HG03439 (cell line): Measurements from ENCODE around the gene BRICD5.

ENCODE experiments used
- ATAC-seq: cut with Tn5 transposase; IDR thresholded peaks from one replicate; pipeline ENCODE4 v1.9.1; 2021; ENCODE audit warnings: mild to moderate bottlenecking, moderate library complexity; ENCODE audit not compliant: unreplicated experiment

BRICD5 gene

DNA sequence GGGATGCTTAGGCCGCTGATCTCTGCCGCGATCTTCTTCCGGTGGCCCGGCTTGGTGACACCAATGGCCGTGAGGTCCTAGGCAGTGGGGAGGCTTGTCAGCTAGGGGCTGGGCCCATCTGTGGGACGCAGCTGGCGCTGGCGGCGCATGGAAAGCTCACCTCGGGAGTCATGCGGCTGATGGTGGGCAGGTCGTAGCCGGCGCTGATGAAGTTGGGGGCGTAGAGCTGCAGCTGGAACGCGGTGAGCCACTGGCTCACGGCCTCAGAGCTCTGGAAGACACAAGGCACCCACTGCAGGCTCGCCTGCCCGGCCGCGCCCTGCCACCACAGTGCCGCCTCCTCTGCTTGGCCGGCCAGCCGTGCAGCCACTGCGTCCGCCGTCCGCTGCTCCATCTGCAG lies 27.0 kb downstream of the BRICD5 start:
- no peak for ATAC-seq

- ATAC-seq: no peak
Observed at GRCh38 chr16:2181952-2182351, 28.7 kb downstream of the BRICD5 start.

- no peak for ATAC-seq
Observed at GRCh38 chr16:2180962-2181923, 29.4 kb downstream of the BRICD5 start.

DNA sequence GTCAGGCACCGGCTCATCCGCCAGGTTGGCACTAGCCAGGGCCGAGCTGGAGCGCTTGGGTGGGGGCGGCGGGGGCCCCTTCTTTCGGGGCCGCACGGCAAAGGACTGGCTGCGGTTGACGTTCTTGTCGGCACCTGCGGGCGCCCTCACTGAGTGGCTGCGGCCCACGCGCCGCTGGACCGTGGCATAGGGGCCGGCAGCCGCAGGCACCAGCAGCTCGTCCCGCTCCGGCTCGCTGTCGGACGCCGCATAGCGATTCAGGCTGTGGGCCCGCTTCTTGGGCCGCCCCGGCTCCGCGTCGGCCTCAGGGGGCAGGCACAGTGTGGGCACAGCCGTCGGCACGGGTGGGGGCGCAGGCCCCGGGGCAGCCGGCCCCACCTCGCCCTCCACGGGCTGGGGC lies 30.2 kb downstream of the BRICD5 start:
- no peak for ATAC-seq

GRCh38 chr16:2179576-2179975 lies 31.1 kb downstream of the BRICD5 start:
- ATAC-seq: no peak

DNA sequence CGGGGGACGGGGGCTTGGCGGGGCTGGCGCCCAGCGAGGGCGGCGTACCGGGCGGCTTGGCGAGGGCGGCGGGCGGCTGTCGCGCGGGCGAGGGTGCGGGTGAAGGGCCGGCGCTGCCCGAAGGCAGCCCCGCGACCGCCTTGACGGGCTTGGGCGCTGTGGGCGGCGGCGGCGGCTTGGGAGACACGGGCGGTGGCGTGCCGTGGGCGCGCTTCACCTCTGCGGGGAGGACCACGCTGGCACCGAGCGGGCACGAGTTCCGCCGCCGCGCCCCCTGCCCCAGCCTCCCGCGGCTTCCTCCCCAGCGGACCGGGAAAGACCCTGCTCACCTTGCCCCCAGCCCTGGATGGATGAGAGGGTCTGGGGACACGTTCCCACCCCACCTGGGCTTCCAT lies 31.6 kb downstream of the BRICD5 start:
- ATAC-seq: no peak

DNA sequence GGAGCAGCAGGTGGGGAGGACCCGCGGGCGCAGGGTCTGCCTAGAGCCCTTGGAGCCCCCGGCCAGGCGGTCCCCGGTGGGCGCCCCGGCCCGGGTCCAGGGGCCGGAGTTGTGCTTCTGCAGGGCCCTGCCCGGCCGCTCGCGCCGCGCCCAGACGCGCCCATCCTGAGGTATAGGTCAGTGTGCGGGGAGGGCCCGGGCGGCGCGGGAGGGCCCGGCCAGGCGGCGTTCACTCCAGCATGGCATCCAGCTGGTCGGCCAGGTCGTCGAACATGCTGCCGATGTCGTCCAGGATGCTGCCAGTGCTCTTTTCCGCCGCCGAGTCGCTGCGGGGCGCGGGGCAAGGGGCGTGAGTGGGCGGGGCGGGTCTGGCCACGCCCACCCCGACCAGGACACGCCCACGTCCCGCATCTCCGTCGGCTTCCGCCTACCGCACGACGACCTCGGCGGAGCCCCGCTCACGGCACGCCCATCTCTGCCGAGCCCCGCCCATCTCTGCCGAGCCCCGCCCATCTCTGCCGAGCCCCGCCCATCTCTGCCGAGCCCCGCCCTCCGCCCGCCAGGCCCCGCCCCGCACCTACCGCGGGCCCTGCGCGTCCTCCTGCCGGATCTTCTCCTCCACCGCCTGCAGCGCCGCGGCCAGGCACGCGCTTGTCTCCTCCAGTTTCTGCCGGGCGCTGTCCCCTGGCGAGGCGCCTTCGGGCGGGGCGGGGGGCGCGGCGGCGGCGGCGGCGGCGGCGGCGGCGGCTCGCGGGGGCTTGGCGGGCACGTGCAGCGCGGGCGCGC lies 32.1 kb downstream of the BRICD5 start:
- ATAC-seq: no peak

DNA sequence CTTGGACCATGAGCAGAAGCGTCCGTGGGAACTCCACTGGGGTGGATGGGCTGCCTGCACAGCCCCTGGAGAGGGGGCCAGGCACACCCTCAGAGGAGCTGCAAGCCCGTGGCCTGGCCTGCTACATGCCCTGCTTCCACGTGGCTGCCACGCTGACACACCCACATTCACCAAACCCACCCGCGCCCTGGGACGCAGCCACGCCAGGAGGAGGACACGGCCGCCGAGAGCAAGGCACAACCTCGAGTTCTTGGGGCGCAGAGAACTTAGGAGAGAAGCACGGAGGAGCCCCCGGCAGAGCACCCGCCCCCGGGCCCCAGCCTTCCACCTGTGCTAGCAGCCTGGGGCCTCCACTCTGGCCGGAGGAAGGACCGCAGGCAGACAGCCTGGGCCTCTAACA lies 33.1 kb downstream of the BRICD5 start:
- ATAC-seq: no peak

DNA sequence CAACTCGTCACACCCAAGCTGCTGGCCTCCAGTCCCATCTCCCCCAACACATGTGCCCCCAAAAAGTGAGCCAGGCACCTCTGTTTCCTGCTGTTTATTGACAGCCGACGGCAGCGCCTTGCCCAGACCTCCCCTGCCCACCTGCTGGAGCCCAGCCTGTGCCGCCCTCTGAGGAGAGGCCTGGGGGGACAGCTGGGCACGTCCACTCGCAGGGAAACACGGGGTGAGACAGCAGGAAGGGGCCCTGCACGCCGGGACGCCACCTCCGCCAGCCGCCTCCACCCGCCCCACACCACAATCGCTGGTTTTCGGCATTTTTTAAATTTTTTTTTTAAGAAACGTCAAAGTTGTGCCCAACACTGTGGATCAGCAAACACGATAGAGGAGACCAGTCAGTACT lies 33.6 kb downstream of the BRICD5 start:
- ATAC-seq: no peak

GRCh38 chr16:2176047-2176446 lies 34.6 kb downstream of the BRICD5 start:
- ATAC-seq: no peak

DNA sequence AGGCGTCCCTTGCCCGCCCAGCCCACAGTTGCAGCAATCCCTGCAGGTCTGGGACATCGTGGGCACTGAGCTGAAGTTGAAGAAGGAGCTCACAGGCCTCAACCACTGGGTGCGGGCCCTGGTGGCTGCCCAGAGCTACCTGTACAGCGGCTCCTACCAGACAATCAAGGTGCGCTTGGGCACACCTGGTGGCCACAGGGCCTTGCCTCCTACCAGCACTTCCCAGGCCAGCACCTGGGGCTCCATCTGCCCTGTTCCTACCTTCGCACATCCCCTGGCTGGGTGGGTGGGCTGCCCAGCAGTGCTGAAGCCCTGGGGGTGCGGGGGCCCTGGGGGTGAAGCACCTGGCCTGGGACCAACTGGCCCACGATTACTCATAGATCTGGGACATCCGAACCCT lies 35.2 kb downstream of the BRICD5 start:
- ATAC-seq: no peak

- no peak for ATAC-seq
Observed at GRCh38 chr16:2174396-2175131, 36.1 kb downstream of the BRICD5 start.

GRCh38 chr16:2173916-2174315 lies 36.7 kb downstream of the BRICD5 start:
- no peak for ATAC-seq

- ATAC-seq: no peak
Observed at GRCh38 chr16:2173366-2173765, 37.3 kb downstream of the BRICD5 start.

GRCh38 chr16:2172688-2173335 lies 37.9 kb downstream of the BRICD5 start:
- no peak for ATAC-seq

DNA sequence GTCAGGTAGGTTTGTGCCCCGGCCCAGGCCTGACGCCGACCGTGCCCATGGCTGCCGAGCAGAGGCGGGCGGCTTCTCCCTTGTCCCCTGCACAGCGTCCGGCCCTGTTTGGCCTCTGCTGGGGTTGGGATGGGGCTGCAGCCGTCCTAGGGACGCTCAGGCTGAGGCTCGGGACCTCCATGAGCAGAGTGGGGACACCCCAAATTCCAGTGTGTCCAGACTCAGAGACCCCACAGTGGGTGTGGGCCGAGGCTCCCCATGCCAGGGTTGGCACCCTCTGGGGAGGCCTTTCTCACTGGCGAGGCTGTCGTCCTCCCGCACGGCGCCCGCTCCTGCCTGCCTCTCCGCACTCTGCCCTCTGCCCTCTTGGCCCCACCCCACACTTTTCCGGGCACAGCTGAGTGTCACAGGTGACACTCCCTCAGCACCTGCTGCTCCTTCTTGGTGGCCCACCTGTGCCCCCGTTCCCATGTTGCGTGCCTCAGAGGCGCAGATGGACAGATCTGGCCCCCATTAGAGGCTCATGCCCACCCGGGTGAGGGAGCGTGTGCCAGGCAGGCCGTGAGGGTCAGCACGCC lies 39.0 kb downstream of the BRICD5 start:
- no peak for ATAC-seq

GRCh38 chr16:2170587-2171435 lies 39.9 kb downstream of the BRICD5 start:
- ATAC-seq: no peak

DNA sequence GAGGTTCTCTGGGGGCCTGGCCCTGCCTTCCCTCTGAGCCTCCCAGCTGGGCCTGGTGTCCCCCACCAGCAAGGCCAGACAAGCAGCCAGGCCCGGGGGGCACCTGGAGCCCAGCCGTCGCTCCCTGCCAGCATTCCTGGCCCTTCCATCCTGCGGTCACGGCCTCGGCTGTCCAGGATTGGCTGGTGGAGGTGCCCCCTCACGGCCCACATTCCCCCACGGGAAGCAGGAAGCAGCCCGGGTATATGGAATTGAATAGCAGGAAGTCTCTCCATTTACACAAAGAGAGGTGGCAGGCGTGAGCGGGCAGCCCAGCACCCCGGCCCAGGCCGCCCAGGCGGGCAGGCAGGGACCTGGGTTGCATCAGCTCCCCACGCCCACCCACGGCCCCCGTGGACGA lies 40.6 kb downstream of the BRICD5 start:
- ATAC-seq: no peak

DNA sequence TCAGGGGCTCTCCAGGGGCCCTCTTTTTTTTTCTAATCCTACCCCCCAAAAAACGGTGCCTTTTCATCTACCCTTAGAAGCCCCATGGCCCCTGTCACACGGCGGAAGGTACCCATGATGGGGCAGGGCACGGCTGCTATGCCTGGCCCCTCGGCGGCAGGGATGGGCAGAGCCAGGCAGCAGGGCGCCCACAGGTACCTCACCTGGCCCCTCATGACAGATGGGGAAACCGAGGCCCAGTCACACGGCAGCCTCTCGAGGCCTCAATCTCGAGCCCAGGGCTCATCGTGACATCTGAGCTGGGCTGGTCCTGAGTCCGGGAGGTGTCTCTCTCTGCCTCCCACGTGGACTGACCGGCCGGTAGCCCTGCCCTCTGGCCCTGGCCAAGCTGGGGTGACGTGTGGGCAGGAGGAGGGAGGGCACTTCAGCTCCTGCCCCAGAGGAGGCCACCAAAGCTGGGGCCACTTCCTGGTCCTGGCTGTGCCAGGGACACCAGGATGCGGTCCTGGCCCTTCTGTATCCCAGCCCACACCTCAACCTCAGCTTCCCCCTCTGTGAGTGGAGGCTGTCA lies 43.5 kb downstream of the BRICD5 start:
- ATAC-seq: no peak
